HepG2 (cell line): Measurements from ENCODE around the gene BICRAL. TPM values are rescaled to one million over a fixed set of nuclear protein-coding genes. Genes with fewer than 3 reads are reported as not detected.
A peak's percentile ranks its signal among the peaks of the same experiment; 100 is the strongest.

Source experiments
- ARID4A ChIP-seq: sonication (generic); formaldehyde crosslinking; IDR thresholded peaks from 2 replicates; pipeline ENCODE4 v1.5.0; 2020; ENCODE audit warnings: mild to moderate bottlenecking, missing genetic modification reagents, borderline replicate concordance
- ATF4 ChIP-seq, 2 experiments: fragments of 450-650 bp in 1 of 2; sonication (generic) in 1 of 2; formaldehyde crosslinking; IDR thresholded peaks; 2 replicates each; pipeline versions ENCODE4 v1.5.0 to v1.8.0; 2020 to 2022; ENCODE audit warnings: mild to moderate bottlenecking in 1 of 2, missing genetic modification reagents in 1 of 2
- CENPX ChIP-seq: sonication (generic); formaldehyde crosslinking; IDR thresholded peaks from 2 replicates; pipeline ENCODE4 v1.9.0; 2021; ENCODE audit warnings: mild to moderate bottlenecking, missing genetic modification reagents, moderate library complexity
- GATAD1 ChIP-seq: IDR thresholded peaks from 2 replicates; pipeline ENCODE4 v1.6.1; 2016; ENCODE audit warnings: missing genetic modification reagents, missing compliant biosample characterization
- HDAC2 ChIP-seq: sonication (generic); formaldehyde crosslinking; IDR thresholded peaks from 2 replicates; pipeline ENCODE4 v1.4.0; 2020; ENCODE audit warnings: missing genetic modification reagents
- HOXD1 ChIP-seq: sonication (generic); formaldehyde crosslinking; IDR thresholded peaks from 2 replicates; pipeline ENCODE4 v1.5.0; 2020; ENCODE audit warnings: missing genetic modification reagents
- IKZF5 ChIP-seq: IDR thresholded peaks from 2 replicates; pipeline ENCODE4 v1.6.1; 2018; ENCODE audit warnings: missing genetic modification reagents, mild to moderate bottlenecking, missing compliant biosample characterization
- JUND ChIP-seq: sonication (generic); formaldehyde crosslinking; IDR thresholded peaks from 2 replicates; pipeline ENCODE4 v1.8.0; 2022; ENCODE audit warnings: mild to moderate bottlenecking, missing genetic modification reagents
- KLF9 ChIP-seq: IDR thresholded peaks from 2 replicates; pipeline ENCODE4 v1.6.1; 2016; ENCODE audit warnings: low read depth
- MTERF4 ChIP-seq: sonication (generic); formaldehyde crosslinking; IDR thresholded peaks from 2 replicates; pipeline ENCODE4 v1.8.0; 2023; ENCODE audit warnings: mild to moderate bottlenecking, missing genetic modification reagents
- NCOA2 ChIP-seq: sonication (generic); formaldehyde crosslinking; IDR thresholded peaks from 2 replicates; pipeline ENCODE4 v1.8.0; 2022; ENCODE audit warnings: inconsistent platforms
- NONO ChIP-seq, 2 experiments: fragments of 450-650 bp in 1 of 2; sonication (generic) in 1 of 2; formaldehyde crosslinking in 1 of 2; IDR thresholded peaks in 1 of 2; conservative IDR thresholded peaks in 1 of 2; 2 replicates each; pipeline versions ENCODE4 v1.6.1 to v1.8.0; 2017 to 2022; ENCODE audit warnings: mild to moderate bottlenecking in 1 of 2, missing genetic modification reagents in 1 of 2, moderate library complexity in 1 of 2
- RERE ChIP-seq: IDR thresholded peaks from 2 replicates; pipeline ENCODE4 v1.6.1; 2016; ENCODE audit warnings: low read depth, missing genetic modification reagents, missing compliant biosample characterization
- SOX13 ChIP-seq, 3 experiments: fragments of 450-650 bp in 1 of 3; sonication (generic) in 1 of 3; formaldehyde crosslinking in 1 of 3; IDR thresholded peaks in 2 of 3; conservative IDR thresholded peaks in 1 of 3; 2 replicates each; pipeline versions ENCODE4 v1.5.0 to v1.6.1; 2016 to 2020; ENCODE audit warnings: antibody characterized with exemption in 1 of 3, mild to moderate bottlenecking in 1 of 3, missing compliant biosample characterization in 1 of 3, missing genetic modification reagents in 1 of 3, moderate library complexity in 1 of 3
- TCF7L2 ChIP-seq: IDR thresholded peaks from 2 replicates; pipeline ENCODE4 v1.6.1; 2011; ENCODE audit warnings: mild to moderate bottlenecking, low read depth, low read length, moderate library complexity
- ZNF607 ChIP-seq: sonication (generic); formaldehyde crosslinking; IDR thresholded peaks from 2 replicates; pipeline ENCODE4 v1.5.1; 2020; ENCODE audit warnings: missing genetic modification reagents, mild to moderate bottlenecking, borderline replicate concordance
- polyA plus RNA-seq, 8 experiments: library from polyadenylated mRNA; depleted of rRNA in 3 of 8; stranded (reverse) in 7 of 8; unstranded in 1 of 8; fragments of >200 nt; fragmentation: Illumina TruSeq in 4 of 8; extraction: Trizol in 4 of 8; gene quantifications; 2 replicates each; pipeline versions ENCODE4 v1.2.1 to v1.2.3, GENCODE V29; 2011 to 2016; ENCODE audit warnings: low read depth in 4 of 8, missing spikeins in 1 of 8, mixed read lengths in 1 of 8; ENCODE audit not compliant: insufficient read depth in 1 of 8
- total RNA-seq, 5 experiments: library from RNA; depleted of rRNA; stranded (reverse); fragments of >200 nt; fragmentation: Illumina TruSeq; extraction: Trizol; gene quantifications; 2 replicates each; pipeline ENCODE4 v1.2.3, GENCODE V29; 2016; ENCODE audit warnings: low read depth in 1 of 5

BICRAL gene
- total and polyA plus RNA-seq, 2 of the 13 experiments (the other 11 are each of a cell fraction or from before 2014, with no cell fraction given), result 5.0 to 13.5 TPM

- no peak for TF ChIP-seq MTERF4 (CRISPR knock-in tag)
- no peak for TF ChIP-seq ZNF607 (CRISPR knock-in tag)
- peak; percentile 63 for TF ChIP-seq NCOA2 (CRISPR knock-in tag)
- TF ChIP-seq ATF4 (CRISPR knock-in tag; IDR thresholded peaks at IDR 0.05), result peak in 1 of 2 experiments; percentile 53; a peak in 1 of 4 replicates
- peak; percentile 42; the same call in 1 of the 2 replicates for TF ChIP-seq ARID4A (CRISPR knock-in tag)
- TF ChIP-seq NONO (IDR thresholded peaks at IDR 0.05), result no peak
- TF ChIP-seq NONO (CRISPR knock-in tag; conservative IDR thresholded peaks at IDR 0.05), result peak; percentile 89
- 0 out of 2 replicates have a peak, but pooled peaks have one; percentile 26 for TF ChIP-seq KLF9 (CRISPR knock-in tag)
- no peak for TF ChIP-seq CENPX (CRISPR knock-in tag)
- TF ChIP-seq GATAD1 (CRISPR knock-in tag), result 0 out of 2 replicates have a peak, but pooled peaks have one; percentile 37
- TF ChIP-seq RERE (CRISPR knock-in tag), result no peak
- peak; percentile 80 for TF ChIP-seq IKZF5
- TF ChIP-seq HDAC2 (CRISPR knock-in tag), result peak; percentile 82
- TF ChIP-seq JUND (CRISPR knock-in tag), result peak; percentile 71; the same call in 1 of the 2 replicates
- peak; percentile 73; the same call in 1 of the 2 replicates for TF ChIP-seq HOXD1 (CRISPR knock-in tag)
- TF ChIP-seq TCF7L2, result no peak
- TF ChIP-seq SOX13 (IDR thresholded peaks at IDR 0.05), result no peak
- peak in 1 of 2 experiments; percentile 73; a peak in 2 of 4 replicates for TF ChIP-seq SOX13 (CRISPR knock-in tag; conservative IDR thresholded peaks at IDR 0.05 in 1 of 2, IDR thresholded peaks at IDR 0.05 in 1 of 2)
These were observed 63.5 kb downstream of the BICRAL start (continued) for GRCh38 chr6:42845327-42845694.
